Uterus (tissue), 4 donors: Measurements from ENCODE around the gene TAMM41. TPM values are rescaled to one million over a fixed set of nuclear protein-coding genes. Genes with fewer than 3 reads are reported as not detected.
A peak's percentile ranks its signal among the peaks of the same experiment; 100 is the strongest.
"Not testable (repeated sequence)": the region's sequence is repeated elsewhere in the genome, so short reads cannot be mapped to it uniquely, and the experiment has no call there.

Source experiments
- DNase-seq, 2 donors: peaks; one replicate each; pipeline ENCODE4 v3.0.0-alpha.2; 2019 to 2020
- H3K27ac ChIP-seq, 2 donors: fragments of 200-600 bp; sonication (generic); 1 replicate in 1 of 2; 2 replicates in 1 of 2; pipeline ENCODE4 v1.5.1; 2016 to 2018
- H3K27me3 ChIP-seq, 2 donors: fragments of 200-600 bp; sonication (generic); one replicate each; pipeline ENCODE4 v1.5.1; 2018 to 2019; ENCODE audit warnings: control low read depth in 1 of 2
- H3K36me3 ChIP-seq, 2 donors: fragments of 200-600 bp; sonication (generic); one replicate each; pipeline ENCODE4 v1.5.1; 2019; ENCODE audit warnings: control low read depth in 1 of 2
- H3K4me1 ChIP-seq, 2 donors: fragments of 200-600 bp; sonication (generic); one replicate each; pipeline ENCODE4 v1.5.1; 2018 to 2019; ENCODE audit warnings: control low read depth in 1 of 2
- H3K4me3 ChIP-seq, 2 donors: fragments of 200-600 bp; sonication (generic); 1 replicate in 1 of 2; 2 replicates in 1 of 2; pipeline ENCODE4 v1.5.1; 2018 to 2019; ENCODE audit warnings: mild to moderate bottlenecking in 1 of 2
- H3K9me3 ChIP-seq, 2 donors: fragments of 200-600 bp; sonication (generic); one replicate each; pipeline ENCODE4 v1.5.1; 2019; ENCODE audit warnings: control low read depth in 1 of 2
- CTCF ChIP-seq, 4 experiments: fragments of 200-600 bp in 2 of 4; fragments of 450-650 bp in 2 of 4; sonication (generic) in 2 of 4; IDR thresholded peaks; one replicate each; pipeline ENCODE4 v1.5.1; 2016 to 2019; ENCODE audit warnings: antibody characterized with exemption in 4 of 4, mild to moderate bottlenecking in 2 of 4, moderate library complexity in 1 of 4
- POLR2A ChIP-seq, 2 donors: fragments of 450-650 bp; IDR thresholded peaks; one replicate each; pipeline ENCODE4 v1.6.1; 2016; ENCODE audit warnings: antibody characterized with exemption in 2 of 2, mild to moderate bottlenecking in 1 of 2, moderate library complexity in 1 of 2
- intact Hi-C: fragments of 100-400 bp; cut with DNase I; formaldehyde crosslinking; loops from one replicate; pipeline ENCODE4 v1.15.1; 2023; ENCODE audit warnings: low total_unique reads
- total RNA-seq, 4 donors: library from RNA; depleted of rRNA in 3 of 4; stranded (reverse); fragments of >200 nt in 3 of 4; gene quantifications; one replicate each; pipeline versions ENCODE4 v1.1.0 to v1.2.4, GENCODE V29; 2014 to 2023
- donor health status: DM: yes; HTN: yes; CAD: no.

TAMM41 gene
- 10 to 100 TPM in 3 of 4 donors, 1 to 10 TPM in 1; 4.9 to 34.6 (median 25.6) TPM for total RNA-seq

GRCh38 chr3:11846281-11847266 is at the start of gene TAMM41:
TAMM41 (minus strand) TSS chr3:11846885; CDS start chr3:11846636, 249 bp downstream.
- peak; percentile 86 to 89 for DNase-seq
- TF ChIP-seq POLR2A (IDR thresholded peaks at IDR 0.05) (peak; percentile 45 to 46), CTCF (IDR thresholded peaks at IDR 0.05) (peak; percentile 82 to 92 (median 90))
- Histone ChIP-seq H3K36me3 (no peaks in the 10 kb centered on the region), H3K4me3 (peak within 1 kb of the TSS; percentile 59 to 83), H3K9me3 (no peaks in the 10 kb centered on the region), H3K27me3 (no peaks in the 10 kb centered on the region), H3K27ac (peak within 1 kb of the TSS; percentile 84 to 88), H3K4me1 (no peaks in the 10 kb centered on the region)
- intact Hi-C loops, result no loop called here

- H3K9me3 ChIP-seq, result no peaks in the 10 kb centered on the region
- H3K27me3 ChIP-seq, result no peaks in the 10 kb centered on the region
- H3K4me1 ChIP-seq, result no peaks in the 10 kb centered on the region
- H3K36me3 ChIP-seq, result no peaks in the 10 kb centered on the region
- H3K4me3 ChIP-seq, result no peak overlapping the region
- TF ChIP-seq CTCF (IDR thresholded peaks at IDR 0.05) (no peak), POLR2A (IDR thresholded peaks at IDR 0.05) (no peak)
- H3K27ac ChIP-seq, result no peak overlapping the region
- no peak for DNase-seq
- intact Hi-C loops, result no loop called here
Measured at GRCh38 chr3:11878837-11879236, 32.2 kb upstream of the TAMM41 start.

GRCh38 chr3:11874707-11875106 is 28.0 kb upstream of the TAMM41 start:
- H3K36me3 ChIP-seq, H3K4me3 ChIP-seq, DNase-seq, H3K27ac ChIP-seq, H3K9me3 ChIP-seq, H3K27me3 ChIP-seq, intact Hi-C loops, H3K4me1 ChIP-seq: not testable (repeated sequence)

- H3K4me3 ChIP-seq, H3K9me3 ChIP-seq, H3K27me3 ChIP-seq, intact Hi-C loops, H3K27ac ChIP-seq, DNase-seq, H3K36me3 ChIP-seq, H3K4me1 ChIP-seq: not testable (repeated sequence)
Measured at GRCh38 chr3:11863739-11864138, 17.1 kb upstream of the TAMM41 start.

- H3K4me1 ChIP-seq, DNase-seq, H3K27me3 ChIP-seq, H3K36me3 ChIP-seq, intact Hi-C loops, H3K9me3 ChIP-seq, H3K27ac ChIP-seq, H3K4me3 ChIP-seq: not testable (repeated sequence)
Measured at GRCh38 chr3:11862584-11862983, 15.9 kb upstream of the TAMM41 start.

- H3K4me1 ChIP-seq, intact Hi-C loops, H3K9me3 ChIP-seq, DNase-seq, H3K36me3 ChIP-seq, H3K27me3 ChIP-seq, H3K27ac ChIP-seq, H3K4me3 ChIP-seq: not testable (repeated sequence)
Measured at GRCh38 chr3:11862145-11862544, 15.5 kb upstream of the TAMM41 start.

- H3K4me3 ChIP-seq, H3K27me3 ChIP-seq, H3K36me3 ChIP-seq, H3K4me1 ChIP-seq, H3K27ac ChIP-seq, DNase-seq, H3K9me3 ChIP-seq, intact Hi-C loops: not testable (repeated sequence)
Measured at GRCh38 chr3:11860213-11860612, 13.5 kb upstream of the TAMM41 start.
